PC-3 (cell line): ENCODE measurements around the gene PDAP1.

ENCODE experiments used
- EZH2 ChIP-seq: fragments of 300-600 bp; sonication (generic); IDR thresholded peaks from one replicate; pipeline ENCODE4 v1.6.1; 2017; ENCODE audit warnings: antibody characterized with exemption, mild to moderate bottlenecking, low read length; ENCODE audit not compliant: unreplicated experiment
- EZH2phosphoT487 ChIP-seq: fragments of 300-600 bp; sonication (generic); IDR thresholded peaks from 2 replicates; pipeline ENCODE4 v1.6.1; 2018; ENCODE audit warnings: mild to moderate bottlenecking, antibody characterized with exemption, low read length, borderline replicate concordance
- TF ChIP-seq, protein P1 (sequence below): fragments of 300-600 bp; sonication (generic); conservative IDR thresholded peaks from 2 replicates; pipeline ENCODE4 v1.5.1; 2017; ENCODE audit warnings: antibody characterized with exemption, low read depth, mild to moderate bottlenecking, low read length

DNA sequence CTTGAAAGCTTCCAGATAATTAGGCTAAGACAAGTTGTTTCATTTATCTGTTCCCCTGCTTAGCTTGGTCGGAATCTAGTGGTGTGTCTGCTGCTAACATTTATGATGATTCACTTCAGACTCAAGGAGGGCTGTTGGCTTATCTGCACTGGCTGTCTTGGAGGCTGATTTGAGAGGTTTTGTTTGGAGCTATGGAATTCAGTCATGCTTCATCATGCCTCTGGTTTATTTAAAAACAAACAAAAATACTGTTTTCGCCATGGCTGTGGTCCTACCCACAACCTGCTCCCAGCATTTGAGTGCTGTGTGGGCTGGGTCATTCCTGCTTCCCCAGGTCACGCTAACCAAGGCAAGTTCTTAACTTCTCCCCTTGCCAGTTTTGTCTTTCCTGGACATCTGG is 45.6 kb downstream of the PDAP1 start:
- TF ChIP-seq, protein P1, sequence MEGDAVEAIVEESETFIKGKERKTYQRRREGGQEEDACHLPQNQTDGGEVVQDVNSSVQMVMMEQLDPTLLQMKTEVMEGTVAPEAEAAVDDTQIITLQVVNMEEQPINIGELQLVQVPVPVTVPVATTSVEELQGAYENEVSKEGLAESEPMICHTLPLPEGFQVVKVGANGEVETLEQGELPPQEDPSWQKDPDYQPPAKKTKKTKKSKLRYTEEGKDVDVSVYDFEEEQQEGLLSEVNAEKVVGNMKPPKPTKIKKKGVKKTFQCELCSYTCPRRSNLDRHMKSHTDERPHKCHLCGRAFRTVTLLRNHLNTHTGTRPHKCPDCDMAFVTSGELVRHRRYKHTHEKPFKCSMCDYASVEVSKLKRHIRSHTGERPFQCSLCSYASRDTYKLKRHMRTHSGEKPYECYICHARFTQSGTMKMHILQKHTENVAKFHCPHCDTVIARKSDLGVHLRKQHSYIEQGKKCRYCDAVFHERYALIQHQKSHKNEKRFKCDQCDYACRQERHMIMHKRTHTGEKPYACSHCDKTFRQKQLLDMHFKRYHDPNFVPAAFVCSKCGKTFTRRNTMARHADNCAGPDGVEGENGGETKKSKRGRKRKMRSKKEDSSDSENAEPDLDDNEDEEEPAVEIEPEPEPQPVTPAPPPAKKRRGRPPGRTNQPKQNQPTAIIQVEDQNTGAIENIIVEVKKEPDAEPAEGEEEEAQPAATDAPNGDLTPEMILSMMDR, result no peak
- TF ChIP-seq EZH2phosphoT487 (no peak), EZH2 (no peak)
